BE2C (cell line): ENCODE measurements around the gene ELF1.
"Not testable (repeated sequence)": the region's sequence is repeated elsewhere in the genome, so short reads cannot be mapped to it uniquely, and the experiment has no call there.

ENCODE experiments used
- DNase-seq: peaks from one replicate; pipeline ENCODE4 v3.0.0-alpha.2; 2020
- H3K27me3 ChIP-seq: fragments of 250-450 bp; sonication (Bioruptor Pico); 2 replicates; pipeline ENCODE4 v1.5.1; 2020; ENCODE audit warnings: mild to moderate bottlenecking
- H3K36me3 ChIP-seq: fragments of 250-450 bp; sonication (Bioruptor Pico); 2 replicates; pipeline ENCODE4 v1.5.1; 2020; ENCODE audit warnings: mild to moderate bottlenecking
- H3K4me1 ChIP-seq: fragments of 250-450 bp; sonication (Bioruptor Pico); 2 replicates; pipeline ENCODE4 v1.5.1; 2020
- H3K4me3 ChIP-seq: 2 replicates; pipeline ENCODE4 v1.5.1; 2011; ENCODE audit warnings: low read depth, low read length
- H3K9me3 ChIP-seq: fragments of 250-450 bp; sonication (Bioruptor Pico); 2 replicates; pipeline ENCODE4 v1.5.1; 2020
- TF ChIP-seq, protein P1 (sequence below): IDR thresholded peaks from 2 replicates; pipeline ENCODE4 v1.5.1; 2012; ENCODE audit warnings: mild to moderate bottlenecking, low read depth, low read length

The ELF1 gene

GRCh38 chr13:40908546-40908945, 110.6 kb downstream of the ELF1 start:
- Histone ChIP-seq H3K4me1 (peaks cover 10% of the 10 kb centered on the region), H3K9me3 (no peaks in the 10 kb centered on the region), H3K36me3 (no peaks in the 10 kb centered on the region), H3K4me3 (no peak overlapping the region), H3K27me3 (no peaks in the 10 kb centered on the region)
- TF ChIP-seq, protein P1, sequence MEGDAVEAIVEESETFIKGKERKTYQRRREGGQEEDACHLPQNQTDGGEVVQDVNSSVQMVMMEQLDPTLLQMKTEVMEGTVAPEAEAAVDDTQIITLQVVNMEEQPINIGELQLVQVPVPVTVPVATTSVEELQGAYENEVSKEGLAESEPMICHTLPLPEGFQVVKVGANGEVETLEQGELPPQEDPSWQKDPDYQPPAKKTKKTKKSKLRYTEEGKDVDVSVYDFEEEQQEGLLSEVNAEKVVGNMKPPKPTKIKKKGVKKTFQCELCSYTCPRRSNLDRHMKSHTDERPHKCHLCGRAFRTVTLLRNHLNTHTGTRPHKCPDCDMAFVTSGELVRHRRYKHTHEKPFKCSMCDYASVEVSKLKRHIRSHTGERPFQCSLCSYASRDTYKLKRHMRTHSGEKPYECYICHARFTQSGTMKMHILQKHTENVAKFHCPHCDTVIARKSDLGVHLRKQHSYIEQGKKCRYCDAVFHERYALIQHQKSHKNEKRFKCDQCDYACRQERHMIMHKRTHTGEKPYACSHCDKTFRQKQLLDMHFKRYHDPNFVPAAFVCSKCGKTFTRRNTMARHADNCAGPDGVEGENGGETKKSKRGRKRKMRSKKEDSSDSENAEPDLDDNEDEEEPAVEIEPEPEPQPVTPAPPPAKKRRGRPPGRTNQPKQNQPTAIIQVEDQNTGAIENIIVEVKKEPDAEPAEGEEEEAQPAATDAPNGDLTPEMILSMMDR: no peak
- DNase-seq: no peak

DNA sequence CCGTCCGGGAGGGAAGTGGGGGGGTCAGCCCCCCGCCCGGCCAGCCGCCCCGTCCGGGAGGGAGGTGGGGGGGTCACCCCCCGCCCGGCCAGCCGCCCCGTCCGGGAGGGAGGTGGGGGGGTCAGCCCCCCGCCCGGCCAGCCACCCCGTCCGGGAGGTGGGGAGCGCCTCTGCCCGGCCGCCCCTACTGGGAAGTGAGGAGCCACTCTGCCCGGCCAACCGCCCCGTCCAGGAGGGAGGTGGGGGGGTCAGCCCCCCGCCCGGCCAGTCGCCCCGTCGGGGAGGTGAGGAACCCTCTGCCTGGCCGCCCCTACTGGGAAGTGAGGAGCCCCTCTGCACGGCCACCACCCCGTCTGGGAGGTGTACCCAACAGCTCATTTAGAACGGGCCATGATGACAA, 118.1 kb downstream of the ELF1 start:
- DNase-seq, H3K4me3 ChIP-seq, H3K9me3 ChIP-seq, H3K27me3 ChIP-seq, H3K36me3 ChIP-seq, H3K4me1 ChIP-seq: not testable (repeated sequence)

DNA sequence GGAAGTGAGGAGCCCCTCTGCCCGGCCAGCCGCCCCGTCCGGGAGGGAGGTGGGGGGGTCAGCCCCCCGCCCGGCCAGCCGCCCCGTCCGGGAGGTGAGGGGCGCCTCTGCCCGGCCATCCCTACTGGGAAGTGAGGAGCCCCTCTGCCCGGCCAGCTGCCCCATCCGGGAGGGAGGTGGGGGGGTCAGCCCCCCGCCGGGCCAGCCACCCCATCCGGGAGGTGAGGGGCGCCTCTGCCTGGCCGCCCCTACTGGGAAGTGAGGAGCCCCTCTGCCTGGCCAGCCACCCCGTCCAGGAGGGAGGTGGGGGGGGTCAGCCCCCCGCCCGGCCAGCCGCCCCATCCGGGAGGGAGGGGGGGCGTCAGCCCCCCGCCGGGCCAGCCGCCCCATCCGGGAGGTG, 118.5 kb downstream of the ELF1 start:
- not testable (repeated sequence) for H3K36me3 ChIP-seq, H3K4me1 ChIP-seq, H3K27me3 ChIP-seq, H3K9me3 ChIP-seq, DNase-seq, H3K4me3 ChIP-seq

- TF ChIP-seq, protein P1: no peak
Measured at GRCh38 chr13:40897053-40897452, 122.1 kb downstream of the ELF1 start.

DNA sequence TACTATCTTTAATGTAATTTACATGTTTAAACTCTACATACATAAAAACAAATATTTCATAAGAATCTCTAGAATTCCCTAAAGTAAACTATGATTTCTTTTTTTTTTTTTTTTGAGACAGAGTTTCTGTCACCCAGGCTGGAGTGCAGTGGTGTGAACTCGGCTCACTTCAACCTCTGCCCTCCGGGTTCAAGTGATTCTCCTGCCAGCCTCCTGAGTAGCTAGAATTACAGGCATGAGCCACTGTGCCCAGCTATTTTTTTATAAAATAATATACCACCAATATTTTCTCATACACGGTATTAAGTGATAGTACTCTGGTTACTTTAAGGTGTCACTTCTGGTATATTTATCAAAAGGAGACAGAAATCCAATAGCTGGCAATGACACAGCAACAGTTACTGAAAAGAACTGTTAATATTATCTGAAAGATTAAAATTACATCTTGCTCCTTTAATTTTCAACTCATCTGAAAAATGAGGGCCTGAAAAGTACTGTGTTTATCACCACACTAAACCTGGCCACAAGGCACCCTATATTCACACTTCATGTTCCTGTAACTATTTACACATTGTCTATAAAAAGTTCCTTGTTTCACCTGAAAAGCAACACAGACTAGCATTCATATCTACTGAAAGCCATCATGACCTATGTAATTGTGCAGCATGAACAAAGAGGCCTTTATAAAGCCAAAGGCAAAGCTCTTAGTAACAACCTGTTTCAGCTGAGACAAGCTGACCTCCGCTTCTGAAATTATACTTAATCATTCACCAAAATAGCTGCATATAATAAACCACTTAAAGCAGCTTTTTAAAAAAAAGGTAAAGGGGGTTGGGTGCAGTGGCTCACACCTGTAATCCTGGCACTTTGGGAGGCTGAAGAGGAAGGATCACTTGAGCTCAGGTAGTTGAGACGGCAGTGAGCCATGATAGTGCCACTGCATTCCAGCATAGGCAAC, 123.6 kb downstream of the ELF1 start:
- Histone ChIP-seq H3K27me3 (no peaks in the 10 kb centered on the region), H3K36me3 (no peaks in the 10 kb centered on the region), H3K4me1 (no peaks in the 10 kb centered on the region), H3K4me3 (no peak overlapping the region), H3K9me3 (no peaks in the 10 kb centered on the region)
- no peak for DNase-seq
- TF ChIP-seq, protein P1: no peak

More at GRCh38 chr13:40897053-40897452, 122.1 kb downstream of the ELF1 start:
- no peaks in the 10 kb centered on the region for H3K27me3 ChIP-seq
- no peaks in the 10 kb centered on the region for H3K9me3 ChIP-seq
- no peaks in the 10 kb centered on the region for H3K4me1 ChIP-seq
- H3K36me3 ChIP-seq: no peaks in the 10 kb centered on the region
- DNase-seq: no peak
- no peak overlapping the region for H3K4me3 ChIP-seq

- H3K4me1 ChIP-seq, DNase-seq, H3K27me3 ChIP-seq, H3K36me3 ChIP-seq, H3K9me3 ChIP-seq, H3K4me3 ChIP-seq: not testable (repeated sequence)
Measured at GRCh38 chr13:40893573-40893972, 125.5 kb downstream of the ELF1 start.

DNA sequence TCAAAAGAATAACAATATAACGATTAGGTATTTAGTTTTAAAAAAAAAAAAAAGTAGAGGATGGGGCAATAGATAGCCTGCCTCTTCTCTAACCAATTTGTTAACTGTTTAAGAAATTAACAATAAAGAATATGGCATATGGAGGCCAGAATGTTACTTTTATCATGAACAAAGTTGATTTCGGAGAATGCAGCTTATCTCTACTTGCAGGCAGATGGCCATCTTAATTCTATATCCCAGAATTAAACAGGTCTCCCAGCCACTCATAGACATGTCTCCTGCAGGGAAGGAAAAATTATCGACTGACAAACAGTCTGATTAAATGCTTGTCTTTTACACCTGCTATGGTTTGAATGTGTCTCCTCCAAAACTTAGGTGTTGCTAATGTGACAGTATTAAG, 133.1 kb downstream of the ELF1 start:
- Histone ChIP-seq H3K27me3 (no peaks in the 10 kb centered on the region), H3K9me3 (no peaks in the 10 kb centered on the region), H3K4me1 (no peaks in the 10 kb centered on the region), H3K36me3 (no peaks in the 10 kb centered on the region), H3K4me3 (no peak overlapping the region)
- DNase-seq: no peak
- TF ChIP-seq, protein P1: no peak

- H3K4me3 ChIP-seq, H3K4me1 ChIP-seq, H3K36me3 ChIP-seq, H3K27me3 ChIP-seq, H3K9me3 ChIP-seq, DNase-seq: not testable (repeated sequence)
Measured at GRCh38 chr13:40884175-40884574, 134.9 kb downstream of the ELF1 start.
